Gastrocnemius medialis (tissue), 4 donors: ENCODE data around the gene FAP. TPM values are rescaled to one million over a fixed set of nuclear protein-coding genes. Genes with fewer than 3 reads are reported as not detected.

Experiments used
- ATAC-seq, 2 donors: fragments of 150-250 bp; one replicate each; pipeline ENCODE4 v1.9.1; 2016
- DNase-seq, 2 donors: peaks; one replicate each; pipeline ENCODE4 v3.0.0-alpha.2; 2019
- H3K27ac ChIP-seq, 4 donors: fragments of 200-600 bp; sonication (generic); 1 replicate in 1 of 4; 2 replicates in 3 of 4; pipeline ENCODE4 v1.5.1; 2016 to 2018; ENCODE audit warnings: mild to moderate bottlenecking in 2 of 4, moderate library complexity in 1 of 4
- H3K27me3 ChIP-seq, 3 donors: fragments of 200-600 bp; sonication (generic) in 2 of 3; 1 replicate in 1 of 3; 2 replicates in 2 of 3; pipeline versions ENCODE4 v1.5.1 to v1.6.0; 2016 to 2019; ENCODE audit warnings: mild to moderate bottlenecking in 1 of 3, moderate library complexity in 1 of 3
- H3K36me3 ChIP-seq, 2 donors: fragments of 200-600 bp; sonication (generic) in 1 of 2; one replicate each; pipeline ENCODE4 v1.5.1; 2017 to 2018
- H3K4me1 ChIP-seq, 2 donors: fragments of 200-600 bp; sonication (generic) in 1 of 2; one replicate each; pipeline ENCODE4 v1.5.1; 2016 to 2017; ENCODE audit warnings: mild to moderate bottlenecking in 2 of 2
- H3K4me3 ChIP-seq, 4 donors: fragments of 200-600 bp; sonication (generic) in 3 of 4; 1 replicate in 1 of 4; 2 replicates in 3 of 4; pipeline ENCODE4 v1.5.1; 2016 to 2019; ENCODE audit warnings: mild to moderate bottlenecking in 2 of 4
- H3K9me3 ChIP-seq, 3 donors: fragments of 200-600 bp; sonication (generic) in 2 of 3; 1 replicate in 1 of 3; 2 replicates in 2 of 3; pipeline ENCODE4 v1.5.1; 2016 to 2019
- POLR2A ChIP-seq, 2 donors: fragments of 450-650 bp; IDR thresholded peaks; one replicate each; pipeline ENCODE4 v1.6.1; 2017; ENCODE audit warnings: antibody characterized with exemption in 2 of 2, mild to moderate bottlenecking in 2 of 2, moderate library complexity in 2 of 2
- in situ Hi-C, 4 donors: fragments of 200-750 bp; cut with MboI; loops; one replicate each; pipeline versions ENCODE4 v1.15.0 to v1.8.0; 2017; ENCODE audit warnings: low sequenced_read_pairs in 4 of 4
- intact Hi-C: fragments of 100-400 bp; cut with DNase I; formaldehyde crosslinking; loops from one replicate; pipeline ENCODE4 v1.15.1; 2023; ENCODE audit warnings: low total_unique reads
- total RNA-seq, 4 donors: library from RNA; depleted of rRNA; stranded (reverse); fragments of >200 nt; gene quantifications; one replicate each; pipeline versions ENCODE4 v1.1.0 to v1.2.3, GENCODE V29; 2016
- TF ChIP-seq, protein P1 (sequence below), 5 experiments: fragments of 450-650 bp in 3 of 5; fragments of 200-600 bp in 2 of 5; sonication (generic) in 2 of 5; IDR thresholded peaks in 4 of 5; conservative IDR thresholded peaks in 1 of 5; 1 replicate in 4 of 5; 2 replicates in 1 of 5; pipeline ENCODE4 v1.5.1; 2016 to 2019; ENCODE audit warnings: antibody characterized with exemption in 5 of 5, mild to moderate bottlenecking in 3 of 5, moderate library complexity in 3 of 5

Gene FAP
- total RNA-seq, 4 donors from 2014 or later: 4.8 to 10.1 (median 7.0) TPM; not detected in 1

DNA sequence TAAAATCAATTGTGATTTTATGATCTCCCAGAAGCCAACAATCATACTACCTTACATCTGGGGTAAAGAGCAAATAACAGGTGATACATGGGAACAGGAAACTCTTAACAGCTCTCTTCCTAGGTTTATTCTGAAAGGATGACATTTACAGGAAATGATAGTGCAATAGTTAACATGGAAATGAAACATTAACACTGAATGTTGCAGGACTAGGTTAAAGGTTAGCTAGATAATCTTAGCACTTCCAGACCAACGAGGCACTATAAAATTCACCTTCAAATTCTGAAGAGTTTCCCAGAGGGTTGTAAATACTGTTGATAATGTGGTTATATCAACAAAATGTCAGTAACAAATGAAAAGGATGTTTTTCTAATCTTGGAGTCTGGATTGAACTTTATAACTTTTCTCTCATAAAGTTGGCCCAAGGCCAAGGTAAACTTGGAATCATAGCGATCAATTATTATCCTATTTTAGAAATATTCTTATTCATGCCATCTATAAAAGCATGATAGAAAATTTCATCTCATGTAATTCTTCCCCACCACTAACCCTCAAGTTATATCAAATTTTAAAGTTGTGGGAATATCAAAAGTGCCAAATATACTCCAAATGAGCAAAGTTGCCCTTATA, 58.3 kb downstream of the FAP start:
- in situ Hi-C loops: no loop called here
- no peak for ATAC-seq
- DNase-seq: no peak
- H3K4me1 ChIP-seq: peaks cover 0 to 4% of the 10 kb centered on the region in 2 donors
- TF ChIP-seq, protein P1, sequence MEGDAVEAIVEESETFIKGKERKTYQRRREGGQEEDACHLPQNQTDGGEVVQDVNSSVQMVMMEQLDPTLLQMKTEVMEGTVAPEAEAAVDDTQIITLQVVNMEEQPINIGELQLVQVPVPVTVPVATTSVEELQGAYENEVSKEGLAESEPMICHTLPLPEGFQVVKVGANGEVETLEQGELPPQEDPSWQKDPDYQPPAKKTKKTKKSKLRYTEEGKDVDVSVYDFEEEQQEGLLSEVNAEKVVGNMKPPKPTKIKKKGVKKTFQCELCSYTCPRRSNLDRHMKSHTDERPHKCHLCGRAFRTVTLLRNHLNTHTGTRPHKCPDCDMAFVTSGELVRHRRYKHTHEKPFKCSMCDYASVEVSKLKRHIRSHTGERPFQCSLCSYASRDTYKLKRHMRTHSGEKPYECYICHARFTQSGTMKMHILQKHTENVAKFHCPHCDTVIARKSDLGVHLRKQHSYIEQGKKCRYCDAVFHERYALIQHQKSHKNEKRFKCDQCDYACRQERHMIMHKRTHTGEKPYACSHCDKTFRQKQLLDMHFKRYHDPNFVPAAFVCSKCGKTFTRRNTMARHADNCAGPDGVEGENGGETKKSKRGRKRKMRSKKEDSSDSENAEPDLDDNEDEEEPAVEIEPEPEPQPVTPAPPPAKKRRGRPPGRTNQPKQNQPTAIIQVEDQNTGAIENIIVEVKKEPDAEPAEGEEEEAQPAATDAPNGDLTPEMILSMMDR (IDR thresholded peaks at IDR 0.05 in 4 of 5, conservative IDR thresholded peaks at IDR 0.05 in 1 of 5): no peak
- TF ChIP-seq POLR2A (IDR thresholded peaks at IDR 0.05): no peak
- H3K27me3 ChIP-seq: no peaks in the 10 kb centered on the region
- H3K36me3 ChIP-seq: no peaks in the 10 kb centered on the region
- intact Hi-C loops: no loop called here
- no peaks in the 10 kb centered on the region for H3K9me3 ChIP-seq
- H3K4me3 ChIP-seq: no peak overlapping the region
- H3K27ac ChIP-seq: no peak overlapping the region

DNA sequence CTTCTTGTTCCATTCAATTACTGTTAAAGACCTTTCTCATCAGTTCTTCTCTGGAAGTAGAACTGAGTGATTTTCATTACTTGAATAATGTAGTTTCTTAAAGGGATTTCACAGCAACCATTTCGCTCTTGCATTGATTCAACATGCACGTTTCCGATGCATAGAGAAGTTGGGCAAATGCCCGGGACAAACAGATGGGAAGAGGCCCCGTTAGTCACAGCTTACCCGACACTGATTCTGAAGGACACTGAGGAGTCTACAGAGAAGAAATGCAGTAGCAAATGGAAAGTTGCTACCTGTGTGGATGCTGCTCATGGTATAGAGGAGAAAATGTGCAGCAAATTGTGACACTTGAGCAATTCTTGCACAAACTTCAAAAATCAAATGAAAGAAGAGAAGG, 58.9 kb downstream of the FAP start:
- in situ Hi-C loops: no loop called here
- no peaks in the 10 kb centered on the region for H3K27me3 ChIP-seq
- DNase-seq (no peak), ATAC-seq (no peak)
- peaks cover 0 to 4% of the 10 kb centered on the region in 2 donors for H3K4me1 ChIP-seq
- H3K27ac ChIP-seq: no peak overlapping the region
- no peaks in the 10 kb centered on the region for H3K9me3 ChIP-seq
- no peaks in the 10 kb centered on the region for H3K36me3 ChIP-seq
- intact Hi-C loops: no loop called here
- TF ChIP-seq POLR2A (IDR thresholded peaks at IDR 0.05): no peak
- TF ChIP-seq, protein P1 (IDR thresholded peaks at IDR 0.05 in 4 of 5, conservative IDR thresholded peaks at IDR 0.05 in 1 of 5): no peak
- no peak overlapping the region for H3K4me3 ChIP-seq

DNA sequence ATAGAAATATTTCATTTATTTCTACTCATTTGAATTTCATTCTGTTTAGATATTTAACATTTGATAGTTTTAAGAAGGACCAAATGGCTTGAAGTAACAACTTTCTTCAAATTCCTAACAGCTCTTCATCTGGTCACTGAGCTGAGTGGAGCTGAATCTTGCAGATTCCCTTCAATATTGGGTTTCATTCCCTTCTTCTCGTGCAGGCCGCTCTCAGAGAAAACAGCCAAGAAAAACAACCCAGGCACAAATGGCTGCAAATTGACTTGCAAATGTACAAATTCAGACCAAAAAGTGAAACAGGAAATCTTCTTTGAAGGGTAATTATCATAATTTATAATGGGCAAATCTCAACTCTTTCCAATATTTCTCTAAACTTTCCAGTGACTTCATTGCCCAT, 60.9 kb downstream of the FAP start:
- in situ Hi-C loops (no loop called here), intact Hi-C loops (no loop called here)
- Histone ChIP-seq H3K9me3 (no peaks in the 10 kb centered on the region), H3K27me3 (no peaks in the 10 kb centered on the region), H3K36me3 (no peaks in the 10 kb centered on the region), H3K27ac (no peak overlapping the region), H3K4me1 (peaks cover 0 to 4% of the 10 kb centered on the region in 2 donors), H3K4me3 (no peak overlapping the region)
- TF ChIP-seq, protein P1 (IDR thresholded peaks at IDR 0.05 in 4 of 5, conservative IDR thresholded peaks at IDR 0.05 in 1 of 5): no peak
- DNase-seq (no peak), ATAC-seq (no peak)

DNA sequence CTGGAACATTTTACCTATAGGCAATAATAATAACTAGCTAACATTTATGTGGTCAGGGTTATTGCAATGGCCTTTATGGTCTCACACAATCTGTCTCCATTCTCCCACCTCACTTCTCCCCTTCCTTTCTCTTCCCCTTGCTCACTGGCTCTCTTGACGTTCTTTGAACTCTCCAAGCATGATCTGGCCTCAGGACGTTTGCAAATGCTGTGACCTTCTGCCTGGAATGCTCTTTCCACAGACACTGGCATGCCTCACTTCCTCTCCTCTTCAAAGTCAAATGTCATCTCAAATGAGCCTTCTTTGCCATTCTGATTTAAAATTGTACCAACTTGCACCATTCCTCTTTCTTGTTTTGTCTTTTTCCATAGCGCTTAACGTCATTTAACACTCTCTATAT, 65.9 kb downstream of the FAP start:
- Histone ChIP-seq H3K4me1 (no peaks in the 10 kb centered on the region), H3K27ac (no peak overlapping the region), H3K27me3 (no peaks in the 10 kb centered on the region), H3K36me3 (no peaks in the 10 kb centered on the region), H3K4me3 (no peak overlapping the region), H3K9me3 (no peaks in the 10 kb centered on the region)
- no peak for TF ChIP-seq POLR2A (IDR thresholded peaks at IDR 0.05)
- TF ChIP-seq, protein P1 (IDR thresholded peaks at IDR 0.05 in 4 of 5, conservative IDR thresholded peaks at IDR 0.05 in 1 of 5): no peak
- DNase-seq (no peak), ATAC-seq (no peak)
- in situ Hi-C loops (no loop called here), intact Hi-C loops (no loop called here)

DNA sequence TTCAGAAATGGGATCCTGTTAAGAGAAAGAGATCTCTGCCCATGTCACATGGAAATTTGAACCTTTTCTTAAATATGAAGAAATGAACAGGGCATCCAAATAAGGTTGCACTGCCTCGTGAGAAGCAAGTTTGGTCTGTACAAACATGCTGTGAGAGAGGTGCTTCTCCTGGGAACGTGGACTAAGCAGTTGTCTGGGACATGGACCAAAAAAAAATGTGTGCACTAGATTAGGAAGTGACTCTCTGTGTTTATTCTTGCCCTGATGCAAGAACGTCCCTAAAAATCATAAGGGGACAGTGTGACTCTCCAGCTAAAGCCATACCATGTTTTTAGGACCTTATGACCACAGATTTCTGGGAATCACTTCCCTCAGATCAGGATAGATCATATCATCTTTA, 67.5 kb downstream of the FAP start:
- Histone ChIP-seq H3K27ac (no peak overlapping the region), H3K4me3 (no peak overlapping the region), H3K9me3 (no peaks in the 10 kb centered on the region), H3K27me3 (no peaks in the 10 kb centered on the region), H3K36me3 (no peaks in the 10 kb centered on the region), H3K4me1 (no peaks in the 10 kb centered on the region)
- TF ChIP-seq POLR2A (IDR thresholded peaks at IDR 0.05): no peak
- TF ChIP-seq, protein P1 (IDR thresholded peaks at IDR 0.05 in 4 of 5, conservative IDR thresholded peaks at IDR 0.05 in 1 of 5): no peak
- DNase-seq: no peak
- no peak for ATAC-seq
- intact Hi-C loops (no loop called here), in situ Hi-C loops (no loop called here)
